HepG2 (cell line): ENCODE results near the gene SNX30. TPM values are rescaled to one million over a fixed set of nuclear protein-coding genes. Genes with fewer than 3 reads are reported as not detected.

Source experiments
- BHLHE40 ChIP-seq: IDR thresholded peaks from 2 replicates; pipeline ENCODE4 v1.6.1; 2011; ENCODE audit warnings: low read length, improper control_type of control experiment
- MYNN ChIP-seq: sonication (generic); formaldehyde crosslinking; IDR thresholded peaks from 2 replicates; pipeline ENCODE4 v1.4.0; 2020; ENCODE audit warnings: mild to moderate bottlenecking, low read depth, missing genetic modification reagents
- PPARG ChIP-seq: conservative IDR thresholded peaks from 2 replicates; pipeline ENCODE4 v1.6.1; 2016; ENCODE audit warnings: missing biosample characterization, missing genetic modification reagents
- REL ChIP-seq: sonication (generic); formaldehyde crosslinking; conservative IDR thresholded peaks from 2 replicates; pipeline ENCODE4 v1.8.0; 2022; ENCODE audit warnings: mild to moderate bottlenecking, missing genetic modification reagents, moderate library complexity
- SMYD3 ChIP-seq: sonication (generic); formaldehyde crosslinking; IDR thresholded peaks from 2 replicates; pipeline ENCODE4 v1.8.1; 2023; ENCODE audit warnings: mild to moderate bottlenecking, missing genetic modification reagents
- SP140L ChIP-seq: sonication (generic); formaldehyde crosslinking; IDR thresholded peaks from 2 replicates; pipeline ENCODE4 v1.4.0; 2020; ENCODE audit warnings: missing genetic modification reagents, borderline replicate concordance
- ZBTB38 ChIP-seq: sonication (generic); formaldehyde crosslinking; IDR thresholded peaks from 2 replicates; pipeline ENCODE4 v1.5.1; 2020; ENCODE audit warnings: mild to moderate bottlenecking, missing genetic modification reagents
- ZFX ChIP-seq: sonication (generic); formaldehyde crosslinking; IDR thresholded peaks from 2 replicates; pipeline ENCODE4 v1.4.0; 2020; ENCODE audit warnings: mild to moderate bottlenecking, low read depth, missing genetic modification reagents, moderate library complexity
- ZNF615 ChIP-seq: sonication (generic); formaldehyde crosslinking; IDR thresholded peaks from 2 replicates; pipeline ENCODE4 v1.5.0; 2020; ENCODE audit warnings: mild to moderate bottlenecking, missing genetic modification reagents, borderline replicate concordance
- ZNF83 ChIP-seq: sonication (generic); formaldehyde crosslinking; IDR thresholded peaks from 2 replicates; pipeline ENCODE4 v1.4.0; 2020; ENCODE audit warnings: missing genetic modification reagents, mild to moderate bottlenecking, borderline replicate concordance
- polyA plus RNA-seq, 8 experiments: library from polyadenylated mRNA; depleted of rRNA in 3 of 8; stranded (reverse) in 7 of 8; unstranded in 1 of 8; fragments of >200 nt; fragmentation: Illumina TruSeq in 4 of 8; extraction: Trizol in 4 of 8; gene quantifications; 2 replicates each; pipeline versions ENCODE4 v1.2.1 to v1.2.3, GENCODE V29; 2011 to 2016; ENCODE audit warnings: low read depth in 4 of 8, missing spikeins in 1 of 8, mixed read lengths in 1 of 8; ENCODE audit not compliant: insufficient read depth in 1 of 8
- total RNA-seq, 5 experiments: library from RNA; depleted of rRNA; stranded (reverse); fragments of >200 nt; fragmentation: Illumina TruSeq; extraction: Trizol; gene quantifications; 2 replicates each; pipeline ENCODE4 v1.2.3, GENCODE V29; 2016; ENCODE audit warnings: low read depth in 1 of 5
- TF ChIP-seq, protein P1 (sequence below): sonication (generic); formaldehyde crosslinking; IDR thresholded peaks from 2 replicates; pipeline ENCODE4 v1.4.0; 2020; ENCODE audit warnings: mild to moderate bottlenecking, missing genetic modification reagents
- TF ChIP-seq, protein P2 (sequence below): sonication (generic); formaldehyde crosslinking; conservative IDR thresholded peaks from 2 replicates; pipeline ENCODE4 v1.8.1; 2023; ENCODE audit warnings: missing genetic modification reagents
- TF ChIP-seq, protein P3 (sequence below): sonication (generic); formaldehyde crosslinking; IDR thresholded peaks from 2 replicates; pipeline ENCODE4 v1.4.0; 2020; ENCODE audit warnings: missing genetic modification reagents
- TF ChIP-seq, protein P4 (sequence below): sonication (generic); formaldehyde crosslinking; IDR thresholded peaks from 2 replicates; pipeline ENCODE4 v1.4.0; 2020; ENCODE audit warnings: missing genetic modification reagents, borderline replicate concordance
- TF ChIP-seq, protein P5 (sequence below): sonication (generic); formaldehyde crosslinking; IDR thresholded peaks from 2 replicates; pipeline ENCODE4 v1.5.0; 2020; ENCODE audit warnings: mild to moderate bottlenecking, missing genetic modification reagents
- TF ChIP-seq, protein P6 (sequence below): IDR thresholded peaks from 2 replicates; pipeline ENCODE4 v1.6.1; 2016; ENCODE audit warnings: missing biosample characterization, missing genetic modification reagents, low read depth

Gene SNX30
- total and polyA plus RNA-seq, 2 of the 13 experiments (the other 11 are each of a cell fraction or from before 2014, with no cell fraction given): 4.4 to 12.4 TPM

DNA sequence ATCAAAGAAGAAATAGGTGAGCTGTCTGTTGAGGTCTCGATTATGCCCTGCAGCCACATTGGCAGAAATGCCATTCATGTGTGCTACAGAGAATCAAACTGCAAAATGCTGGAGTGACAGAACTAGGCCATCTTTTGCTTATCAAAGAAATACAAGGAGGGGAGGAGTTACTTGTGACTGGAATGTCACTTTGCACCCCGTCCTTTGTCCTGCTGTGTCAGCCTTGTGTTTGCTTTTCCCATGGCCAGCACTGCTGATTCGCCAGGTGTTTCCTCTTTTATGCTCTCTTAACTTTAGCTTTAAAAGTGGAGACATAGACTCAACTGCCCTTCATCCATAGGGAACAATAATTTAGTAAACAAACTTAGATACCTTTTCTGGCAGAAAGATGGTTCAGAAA is 85.8 kb downstream of the SNX30 start (continued):
- TF ChIP-seq, protein P1, sequence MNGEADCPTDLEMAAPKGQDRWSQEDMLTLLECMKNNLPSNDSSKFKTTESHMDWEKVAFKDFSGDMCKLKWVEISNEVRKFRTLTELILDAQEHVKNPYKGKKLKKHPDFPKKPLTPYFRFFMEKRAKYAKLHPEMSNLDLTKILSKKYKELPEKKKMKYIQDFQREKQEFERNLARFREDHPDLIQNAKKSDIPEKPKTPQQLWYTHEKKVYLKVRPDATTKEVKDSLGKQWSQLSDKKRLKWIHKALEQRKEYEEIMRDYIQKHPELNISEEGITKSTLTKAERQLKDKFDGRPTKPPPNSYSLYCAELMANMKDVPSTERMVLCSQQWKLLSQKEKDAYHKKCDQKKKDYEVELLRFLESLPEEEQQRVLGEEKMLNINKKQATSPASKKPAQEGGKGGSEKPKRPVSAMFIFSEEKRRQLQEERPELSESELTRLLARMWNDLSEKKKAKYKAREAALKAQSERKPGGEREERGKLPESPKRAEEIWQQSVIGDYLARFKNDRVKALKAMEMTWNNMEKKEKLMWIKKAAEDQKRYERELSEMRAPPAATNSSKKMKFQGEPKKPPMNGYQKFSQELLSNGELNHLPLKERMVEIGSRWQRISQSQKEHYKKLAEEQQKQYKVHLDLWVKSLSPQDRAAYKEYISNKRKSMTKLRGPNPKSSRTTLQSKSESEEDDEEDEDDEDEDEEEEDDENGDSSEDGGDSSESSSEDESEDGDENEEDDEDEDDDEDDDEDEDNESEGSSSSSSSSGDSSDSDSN: no peak
- TF ChIP-seq ZNF83 (CRISPR knock-in tag) (no peak), SMYD3 (CRISPR knock-in tag) (no peak), BHLHE40 (no peak), ZBTB38 (CRISPR knock-in tag) (no peak), SP140L (CRISPR knock-in tag) (no peak), REL (CRISPR knock-in tag) (no peak), MYNN (CRISPR knock-in tag) (no peak), ZNF615 (no peak), PPARG (CRISPR knock-in tag) (no peak), ZFX (0 out of 2 replicates have a peak, but pooled peaks have one; percentile 17)
- TF ChIP-seq, protein P2, sequence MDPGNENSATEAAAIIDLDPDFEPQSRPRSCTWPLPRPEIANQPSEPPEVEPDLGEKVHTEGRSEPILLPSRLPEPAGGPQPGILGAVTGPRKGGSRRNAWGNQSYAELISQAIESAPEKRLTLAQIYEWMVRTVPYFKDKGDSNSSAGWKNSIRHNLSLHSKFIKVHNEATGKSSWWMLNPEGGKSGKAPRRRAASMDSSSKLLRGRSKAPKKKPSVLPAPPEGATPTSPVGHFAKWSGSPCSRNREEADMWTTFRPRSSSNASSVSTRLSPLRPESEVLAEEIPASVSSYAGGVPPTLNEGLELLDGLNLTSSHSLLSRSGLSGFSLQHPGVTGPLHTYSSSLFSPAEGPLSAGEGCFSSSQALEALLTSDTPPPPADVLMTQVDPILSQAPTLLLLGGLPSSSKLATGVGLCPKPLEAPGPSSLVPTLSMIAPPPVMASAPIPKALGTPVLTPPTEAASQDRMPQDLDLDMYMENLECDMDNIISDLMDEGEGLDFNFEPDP (CRISPR knock-in tag): no peak
- TF ChIP-seq, protein P3, sequence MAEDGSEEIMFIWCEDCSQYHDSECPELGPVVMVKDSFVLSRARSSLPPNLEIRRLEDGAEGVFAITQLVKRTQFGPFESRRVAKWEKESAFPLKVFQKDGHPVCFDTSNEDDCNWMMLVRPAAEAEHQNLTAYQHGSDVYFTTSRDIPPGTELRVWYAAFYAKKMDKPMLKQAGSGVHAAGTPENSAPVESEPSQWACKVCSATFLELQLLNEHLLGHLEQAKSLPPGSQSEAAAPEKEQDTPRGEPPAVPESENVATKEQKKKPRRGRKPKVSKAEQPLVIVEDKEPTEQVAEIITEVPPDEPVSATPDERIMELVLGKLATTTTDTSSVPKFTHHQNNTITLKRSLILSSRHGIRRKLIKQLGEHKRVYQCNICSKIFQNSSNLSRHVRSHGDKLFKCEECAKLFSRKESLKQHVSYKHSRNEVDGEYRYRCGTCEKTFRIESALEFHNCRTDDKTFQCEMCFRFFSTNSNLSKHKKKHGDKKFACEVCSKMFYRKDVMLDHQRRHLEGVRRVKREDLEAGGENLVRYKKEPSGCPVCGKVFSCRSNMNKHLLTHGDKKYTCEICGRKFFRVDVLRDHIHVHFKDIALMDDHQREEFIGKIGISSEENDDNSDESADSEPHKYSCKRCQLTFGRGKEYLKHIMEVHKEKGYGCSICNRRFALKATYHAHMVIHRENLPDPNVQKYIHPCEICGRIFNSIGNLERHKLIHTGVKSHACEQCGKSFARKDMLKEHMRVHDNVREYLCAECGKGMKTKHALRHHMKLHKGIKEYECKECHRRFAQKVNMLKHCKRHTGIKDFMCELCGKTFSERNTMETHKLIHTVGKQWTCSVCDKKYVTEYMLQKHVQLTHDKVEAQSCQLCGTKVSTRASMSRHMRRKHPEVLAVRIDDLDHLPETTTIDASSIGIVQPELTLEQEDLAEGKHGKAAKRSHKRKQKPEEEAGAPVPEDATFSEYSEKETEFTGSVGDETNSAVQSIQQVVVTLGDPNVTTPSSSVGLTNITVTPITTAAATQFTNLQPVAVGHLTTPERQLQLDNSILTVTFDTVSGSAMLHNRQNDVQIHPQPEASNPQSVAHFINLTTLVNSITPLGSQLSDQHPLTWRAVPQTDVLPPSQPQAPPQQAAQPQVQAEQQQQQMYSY: no peak
- TF ChIP-seq, protein P4, sequence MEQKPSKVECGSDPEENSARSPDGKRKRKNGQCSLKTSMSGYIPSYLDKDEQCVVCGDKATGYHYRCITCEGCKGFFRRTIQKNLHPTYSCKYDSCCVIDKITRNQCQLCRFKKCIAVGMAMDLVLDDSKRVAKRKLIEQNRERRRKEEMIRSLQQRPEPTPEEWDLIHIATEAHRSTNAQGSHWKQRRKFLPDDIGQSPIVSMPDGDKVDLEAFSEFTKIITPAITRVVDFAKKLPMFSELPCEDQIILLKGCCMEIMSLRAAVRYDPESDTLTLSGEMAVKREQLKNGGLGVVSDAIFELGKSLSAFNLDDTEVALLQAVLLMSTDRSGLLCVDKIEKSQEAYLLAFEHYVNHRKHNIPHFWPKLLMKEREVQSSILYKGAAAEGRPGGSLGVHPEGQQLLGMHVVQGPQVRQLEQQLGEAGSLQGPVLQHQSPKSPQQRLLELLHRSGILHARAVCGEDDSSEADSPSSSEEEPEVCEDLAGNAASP (CRISPR knock-in tag): no peak
- TF ChIP-seq, protein P5, sequence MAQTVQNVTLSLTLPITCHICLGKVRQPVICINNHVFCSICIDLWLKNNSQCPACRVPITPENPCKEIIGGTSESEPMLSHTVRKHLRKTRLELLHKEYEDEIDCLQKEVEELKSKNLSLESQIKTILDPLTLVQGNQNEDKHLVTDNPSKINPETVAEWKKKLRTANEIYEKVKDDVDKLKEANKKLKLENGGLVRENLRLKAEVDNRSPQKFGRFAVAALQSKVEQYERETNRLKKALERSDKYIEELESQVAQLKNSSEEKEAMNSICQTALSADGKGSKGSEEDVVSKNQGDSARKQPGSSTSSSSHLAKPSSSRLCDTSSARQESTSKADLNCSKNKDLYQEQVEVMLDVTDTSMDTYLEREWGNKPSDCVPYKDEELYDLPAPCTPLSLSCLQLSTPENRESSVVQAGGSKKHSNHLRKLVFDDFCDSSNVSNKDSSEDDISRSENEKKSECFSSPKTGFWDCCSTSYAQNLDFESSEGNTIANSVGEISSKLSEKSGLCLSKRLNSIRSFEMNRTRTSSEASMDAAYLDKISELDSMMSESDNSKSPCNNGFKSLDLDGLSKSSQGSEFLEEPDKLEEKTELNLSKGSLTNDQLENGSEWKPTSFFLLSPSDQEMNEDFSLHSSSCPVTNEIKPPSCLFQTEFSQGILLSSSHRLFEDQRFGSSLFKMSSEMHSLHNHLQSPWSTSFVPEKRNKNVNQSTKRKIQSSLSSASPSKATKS: no peak
- TF ChIP-seq, protein P6, sequence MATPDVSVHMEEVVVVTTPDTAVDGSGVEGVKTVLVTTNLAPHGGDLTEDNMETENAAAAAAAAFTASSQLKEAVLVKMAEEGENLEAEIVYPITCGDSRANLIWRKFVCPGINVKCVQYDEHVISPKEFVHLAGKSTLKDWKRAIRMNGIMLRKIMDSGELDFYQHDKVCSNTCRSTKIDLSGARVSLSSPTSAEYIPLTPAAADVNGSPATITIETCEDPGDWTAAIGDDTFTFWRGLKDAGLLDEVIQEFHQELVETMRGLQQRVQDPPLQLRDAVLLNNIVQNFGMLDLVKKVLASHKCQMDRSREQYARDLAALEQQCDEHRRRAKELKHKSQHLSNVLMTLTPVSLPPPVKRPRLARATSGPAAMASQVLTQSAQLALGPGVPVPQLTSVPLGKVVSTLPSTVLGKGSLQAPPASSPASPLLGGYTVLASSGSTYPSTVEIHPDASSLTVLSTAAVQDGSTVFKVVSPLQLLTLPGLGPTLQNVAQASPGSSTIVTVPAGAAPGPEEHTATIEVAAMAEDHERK (CRISPR knock-in tag): no peak
